HCT116 (cell line): ENCODE data around the gene TNFAIP8. TPM values are rescaled to one million over a fixed set of nuclear protein-coding genes. Genes with fewer than 3 reads are reported as not detected.

Experiments used
- ATAC-seq: fragments of 200-7000 bp; cut with Tn5 transposase; 2 replicates; pipeline ENCODE4 v1.9.1; 2020; ENCODE audit warnings: mild to moderate bottlenecking, moderate library complexity
- BruUV-seq: library from RNA; stranded (reverse); fragments of 400-500 nt; replicated peaks from 2 replicates; lab custom pipeline; 2021; lab: Mats Ljungman, UMichigan
- CTCF ChIA-PET: fragments of 300-600 bp; sonication (Branson Sonifier 250); formaldehyde crosslinking; loops from one replicate; lab custom pipeline; 2021; ENCODE audit warnings: antibody characterized with exemption; lab: Charles Lee
- POLR2A ChIA-PET: fragments of 300-600, 350-600 bp; sonication (Branson Sonifier 250); formaldehyde crosslinking; loops from one replicate; lab custom pipeline; 2021; ENCODE audit warnings: antibody characterized with exemption; lab: Charles Lee
- RAD21 ChIA-PET, 2 experiments: fragments of 300-600 bp; sonication (Branson Sonifier 250); formaldehyde crosslinking; loops; one replicate each; lab custom pipeline; 2023; ENCODE audit warnings: low total read pairs in 2 of 2; ENCODE audit not compliant: uncharacterized antibody in 2 of 2, unreplicated experiment in 2 of 2, low non-redundant PET in 1 of 2; lab: Charles Lee
- DNase-seq: peaks from one replicate; pipeline ENCODE4 v3.0.0-alpha.2; 2010; ENCODE audit warnings: low read depth, low spot score
- H2AFZ ChIP-seq: fragments of 200-600 bp; shearing (Covaris generic), sonication (generic); 2 replicates; pipeline ENCODE4 v1.6.1; 2017; ENCODE audit warnings: low read depth, mixed run types, mixed read lengths, antibody characterized with exemption, low read length; ENCODE audit not compliant: poor library complexity, severe bottlenecking
- H3K27ac ChIP-seq: 2 replicates; pipeline ENCODE4 v1.5.1; 2012; ENCODE audit warnings: low read depth, low read length
- H3K27me3 ChIP-seq: fragments of 200-600 bp; sonication (generic); 2 replicates; pipeline ENCODE4 v1.6.1; 2016; ENCODE audit warnings: mixed run types, low read length, mixed read lengths; ENCODE audit not compliant: insufficient read depth
- H3K36me3 ChIP-seq, 2 experiments: fragments of 200-500 bp in 1 of 2; fragments of 200-600 bp in 1 of 2; sonication (Bioruptor generic) in 1 of 2; sonication (generic) in 1 of 2; 2 replicates each; pipeline versions ENCODE4 v1.5.1 to v1.6.1; 2014 to 2016; ENCODE audit warnings: low read length in 2 of 2, inconsistent platforms in 1 of 2, mixed read lengths in 1 of 2, mixed run types in 1 of 2; ENCODE audit not compliant: insufficient read depth in 2 of 2, control insufficient read depth in 1 of 2
- H3K4me1 ChIP-seq, 2 experiments: fragments of 200-600 bp in 1 of 2; sonication (generic) in 1 of 2; 2 replicates each; pipeline versions ENCODE4 v1.5.1 to v1.6.1; 2012 to 2017; ENCODE audit warnings: low read length in 2 of 2, inconsistent platforms in 1 of 2, mild to moderate bottlenecking in 1 of 2, mixed read lengths in 1 of 2, mixed run types in 1 of 2, moderate library complexity in 1 of 2; ENCODE audit not compliant: insufficient read depth in 2 of 2, control insufficient read depth in 1 of 2
- H3K4me2 ChIP-seq: fragments of 200-600 bp; sonication (generic); 2 replicates; pipeline ENCODE4 v1.6.1; 2017; ENCODE audit warnings: mixed run types, low read length, mixed read lengths
- H3K4me3 ChIP-seq, 2 experiments: fragments of 200-600 bp in 1 of 2; sonication (generic) in 1 of 2; replicated peaks in 1 of 2; 2 replicates each; pipeline ENCODE4 v1.5.1; 2011 to 2016; ENCODE audit warnings: low read length in 2 of 2, control low read depth in 1 of 2, low read depth in 1 of 2, mild to moderate bottlenecking in 1 of 2, mixed read lengths in 1 of 2, mixed run types in 1 of 2
- H3K79me2 ChIP-seq: fragments of 200-600 bp; sonication (generic); 2 replicates; pipeline ENCODE4 v1.6.1; 2017; ENCODE audit warnings: mild to moderate bottlenecking, mixed run types, low read length, moderate library complexity, mixed read lengths; ENCODE audit not compliant: insufficient read depth
- H3K9ac ChIP-seq: fragments of 200-600 bp; sonication (generic); 2 replicates; pipeline ENCODE4 v1.6.1; 2016; ENCODE audit warnings: low read length, mixed read lengths
- H3K9me2 ChIP-seq: fragments of 200-600 bp; sonication (generic), shearing (Covaris generic); 2 replicates; pipeline ENCODE4 v1.6.1; 2017; ENCODE audit warnings: mixed run types, mild to moderate bottlenecking, moderate library complexity; ENCODE audit not compliant: insufficient read depth
- H3K9me3 ChIP-seq, 2 experiments: fragments of 200-500 bp in 1 of 2; fragments of 200-600 bp in 1 of 2; sonication (Bioruptor generic) in 1 of 2; sonication (generic) in 1 of 2; 2 replicates each; pipeline ENCODE4 v1.6.1; 2014 to 2017; ENCODE audit warnings: low read length in 2 of 2, mixed read lengths in 2 of 2, inconsistent platforms in 1 of 2, low read depth in 1 of 2, mild to moderate bottlenecking in 1 of 2, mixed run types in 1 of 2, moderate library complexity in 1 of 2; ENCODE audit not compliant: control insufficient read depth in 1 of 2, insufficient read depth in 1 of 2
- H4K20me1 ChIP-seq: fragments of 200-600 bp; sonication (generic), shearing (Covaris generic); 2 replicates; pipeline ENCODE4 v1.6.1; 2017; ENCODE audit warnings: mixed run types, mild to moderate bottlenecking, moderate library complexity; ENCODE audit not compliant: insufficient read depth
- CEBPB ChIP-seq: IDR thresholded peaks from 2 replicates; pipeline ENCODE4 v1.6.1; 2012; ENCODE audit warnings: low read depth
- ELF1 ChIP-seq: IDR thresholded peaks from 2 replicates; pipeline ENCODE4 v1.6.1; 2012; ENCODE audit warnings: low read depth, borderline replicate concordance
- JUND ChIP-seq: IDR thresholded peaks from 2 replicates; pipeline ENCODE4 v1.6.1; 2012
- MAX ChIP-seq: IDR thresholded peaks from 2 replicates; pipeline ENCODE4 v1.6.1; 2012
- REST ChIP-seq: IDR thresholded peaks from 2 replicates; pipeline ENCODE4 v1.6.1; 2012; ENCODE audit warnings: low read depth
- SIN3A ChIP-seq: IDR thresholded peaks from 2 replicates; pipeline ENCODE4 v1.6.1; 2012; ENCODE audit warnings: low read depth
- SP1 ChIP-seq: IDR thresholded peaks from 2 replicates; pipeline ENCODE4 v1.6.1; 2012; ENCODE audit warnings: low read depth
- TCF7L2 ChIP-seq: IDR thresholded peaks from 2 replicates; pipeline ENCODE4 v1.7.0; 2011; ENCODE audit warnings: borderline replicate concordance, inconsistent platforms; ENCODE audit not compliant: insufficient read depth, insufficient read length; ENCODE audit errors: extremely low read depth
- YY1 ChIP-seq: IDR thresholded peaks from 2 replicates; pipeline ENCODE4 v1.6.1; 2011; ENCODE audit warnings: low read length, low read depth, moderate library complexity, mild to moderate bottlenecking; ENCODE audit not compliant: insufficient replicate concordance; ENCODE audit errors: extremely low read depth
- ZFX ChIP-seq: fragments of 450-650 bp; IDR thresholded peaks from 2 replicates; pipeline ENCODE4 v1.6.1; 2017
- intact Hi-C: fragments of 100-400 bp; cut with micrococcal nuclease; formaldehyde crosslinking; loops from 2 replicates; pipeline ENCODE4 v1.10.0; 2022
- total RNA-seq: library from RNA; stranded (reverse); gene quantifications from one replicate; pipeline ENCODE4 v1.2.1, GENCODE V29; 2021; ENCODE audit not compliant: unreplicated experiment
- TF ChIP-seq, protein P1 (sequence below), 3 experiments: fragments of 200-600 bp in 1 of 3; sonication (generic) in 1 of 3; IDR thresholded peaks in 2 of 3; conservative IDR thresholded peaks in 1 of 3; 2 replicates each; pipeline ENCODE4 v1.5.1; 2012 to 2017; ENCODE audit warnings: low read depth in 2 of 3, low read length in 2 of 3, antibody characterized with exemption in 1 of 3, borderline replicate concordance in 1 of 3, control low read depth in 1 of 3, mild to moderate bottlenecking in 1 of 3, mixed read lengths in 1 of 3, mixed run types in 1 of 3, moderate library complexity in 1 of 3; ENCODE audit not compliant: insufficient read depth in 1 of 3
- TF ChIP-seq, protein P2 (sequence below): IDR thresholded peaks from 2 replicates; pipeline ENCODE4 v1.6.1; 2012
- TF ChIP-seq, protein P3 (sequence below): IDR thresholded peaks from 2 replicates; pipeline ENCODE4 v1.6.1; 2011; ENCODE audit warnings: mild to moderate bottlenecking, low read length, moderate library complexity; ENCODE audit not compliant: insufficient replicate concordance; ENCODE audit errors: extremely low read depth

The TNFAIP8 gene
- total RNA-seq, 1 experiment from 2014 or later, result 18.4 TPM

GRCh38 chr5:119389288-119390030, 33.6 kb downstream of the TNFAIP8 start (continued):
- TF ChIP-seq SP1 (no peak), TCF7L2 (no peak)

- BruUV-seq, result no TSS peak
- ChIA-PET RAD21 (no interaction called here), POLR2A (no interaction called here), CTCF (no interaction called here)
- Histone ChIP-seq H3K79me2 (no peaks in the 10 kb centered on the region), H3K36me3 (no peaks in the 10 kb centered on the region), H3K4me2 (no peak overlapping the region), H3K4me1 (no peaks in the 10 kb centered on the region), H3K9ac (no peak overlapping the region), H3K9me3 (no peaks in the 10 kb centered on the region), H3K4me3 (no peak overlapping the region), H3K9me2 (no peaks in the 10 kb centered on the region), H3K27ac (no peak overlapping the region), H4K20me1 (no peaks in the 10 kb centered on the region), H2AFZ (no peak overlapping the region), H3K27me3 (no peaks in the 10 kb centered on the region)
- TF ChIP-seq CEBPB (no peak), YY1 (no peak), SIN3A (no peak), ELF1 (no peak), REST (no peak), MAX (no peak), SP1 (no peak), ZFX (no peak), JUND (no peak)
- TF ChIP-seq, protein P1, sequence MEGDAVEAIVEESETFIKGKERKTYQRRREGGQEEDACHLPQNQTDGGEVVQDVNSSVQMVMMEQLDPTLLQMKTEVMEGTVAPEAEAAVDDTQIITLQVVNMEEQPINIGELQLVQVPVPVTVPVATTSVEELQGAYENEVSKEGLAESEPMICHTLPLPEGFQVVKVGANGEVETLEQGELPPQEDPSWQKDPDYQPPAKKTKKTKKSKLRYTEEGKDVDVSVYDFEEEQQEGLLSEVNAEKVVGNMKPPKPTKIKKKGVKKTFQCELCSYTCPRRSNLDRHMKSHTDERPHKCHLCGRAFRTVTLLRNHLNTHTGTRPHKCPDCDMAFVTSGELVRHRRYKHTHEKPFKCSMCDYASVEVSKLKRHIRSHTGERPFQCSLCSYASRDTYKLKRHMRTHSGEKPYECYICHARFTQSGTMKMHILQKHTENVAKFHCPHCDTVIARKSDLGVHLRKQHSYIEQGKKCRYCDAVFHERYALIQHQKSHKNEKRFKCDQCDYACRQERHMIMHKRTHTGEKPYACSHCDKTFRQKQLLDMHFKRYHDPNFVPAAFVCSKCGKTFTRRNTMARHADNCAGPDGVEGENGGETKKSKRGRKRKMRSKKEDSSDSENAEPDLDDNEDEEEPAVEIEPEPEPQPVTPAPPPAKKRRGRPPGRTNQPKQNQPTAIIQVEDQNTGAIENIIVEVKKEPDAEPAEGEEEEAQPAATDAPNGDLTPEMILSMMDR (IDR thresholded peaks at IDR 0.05 in 2 of 3, conservative IDR thresholded peaks at IDR 0.05 in 1 of 3; ENCODE audit: borderline replicate concordance in 1 of 3, insufficient read depth in 1 of 3, low read depth in 2 of 3, low read length in 2 of 3), result no peak
- TF ChIP-seq, protein P2, sequence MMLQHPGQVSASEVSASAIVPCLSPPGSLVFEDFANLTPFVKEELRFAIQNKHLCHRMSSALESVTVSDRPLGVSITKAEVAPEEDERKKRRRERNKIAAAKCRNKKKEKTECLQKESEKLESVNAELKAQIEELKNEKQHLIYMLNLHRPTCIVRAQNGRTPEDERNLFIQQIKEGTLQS, result no peak
- TF ChIP-seq, protein P3, sequence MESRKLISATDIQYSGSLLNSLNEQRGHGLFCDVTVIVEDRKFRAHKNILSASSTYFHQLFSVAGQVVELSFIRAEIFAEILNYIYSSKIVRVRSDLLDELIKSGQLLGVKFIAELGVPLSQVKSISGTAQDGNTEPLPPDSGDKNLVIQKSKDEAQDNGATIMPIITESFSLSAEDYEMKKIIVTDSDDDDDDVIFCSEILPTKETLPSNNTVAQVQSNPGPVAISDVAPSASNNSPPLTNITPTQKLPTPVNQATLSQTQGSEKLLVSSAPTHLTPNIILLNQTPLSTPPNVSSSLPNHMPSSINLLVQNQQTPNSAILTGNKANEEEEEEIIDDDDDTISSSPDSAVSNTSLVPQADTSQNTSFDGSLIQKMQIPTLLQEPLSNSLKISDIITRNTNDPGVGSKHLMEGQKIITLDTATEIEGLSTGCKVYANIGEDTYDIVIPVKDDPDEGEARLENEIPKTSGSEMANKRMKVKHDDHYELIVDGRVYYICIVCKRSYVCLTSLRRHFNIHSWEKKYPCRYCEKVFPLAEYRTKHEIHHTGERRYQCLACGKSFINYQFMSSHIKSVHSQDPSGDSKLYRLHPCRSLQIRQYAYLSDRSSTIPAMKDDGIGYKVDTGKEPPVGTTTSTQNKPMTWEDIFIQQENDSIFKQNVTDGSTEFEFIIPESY, result no peak
- DNase-seq (no peak), ATAC-seq (no peak)
- intact Hi-C loops, result no loop called here
Observed at GRCh38 chr5:119390404-119390803, 34.6 kb downstream of the TNFAIP8 start.
